HT-29 (cell line): ENCODE measurements around the gene LRP1. TPM values are rescaled to one million over a fixed set of nuclear protein-coding genes. Genes with fewer than 3 reads are reported as not detected.
A peak's percentile ranks its signal among the peaks of the same experiment; 100 is the strongest.

Source experiments
- DNase-seq: peaks from one replicate; pipeline ENCODE4 v3.0.0-alpha.2; 2015; ENCODE audit warnings: low spot score
- total RNA-seq: library from RNA; depleted of rRNA; stranded (reverse); fragments of >200 nt; shearing (Covaris generic); gene quantifications from 2 replicates; pipeline ENCODE4 v1.2.3, GENCODE V29; 2014

The LRP1 gene
- total RNA-seq, 1 experiment from 2014 or later: 25.2 TPM

- no peak for DNase-seq
These were observed 25.8 kb downstream of the LRP1 start for GRCh38 chr12:57154076-57154475.

GRCh38 chr12:57154804-57155434, 26.6 kb downstream of the LRP1 start:
- DNase-seq: no peak

DNA sequence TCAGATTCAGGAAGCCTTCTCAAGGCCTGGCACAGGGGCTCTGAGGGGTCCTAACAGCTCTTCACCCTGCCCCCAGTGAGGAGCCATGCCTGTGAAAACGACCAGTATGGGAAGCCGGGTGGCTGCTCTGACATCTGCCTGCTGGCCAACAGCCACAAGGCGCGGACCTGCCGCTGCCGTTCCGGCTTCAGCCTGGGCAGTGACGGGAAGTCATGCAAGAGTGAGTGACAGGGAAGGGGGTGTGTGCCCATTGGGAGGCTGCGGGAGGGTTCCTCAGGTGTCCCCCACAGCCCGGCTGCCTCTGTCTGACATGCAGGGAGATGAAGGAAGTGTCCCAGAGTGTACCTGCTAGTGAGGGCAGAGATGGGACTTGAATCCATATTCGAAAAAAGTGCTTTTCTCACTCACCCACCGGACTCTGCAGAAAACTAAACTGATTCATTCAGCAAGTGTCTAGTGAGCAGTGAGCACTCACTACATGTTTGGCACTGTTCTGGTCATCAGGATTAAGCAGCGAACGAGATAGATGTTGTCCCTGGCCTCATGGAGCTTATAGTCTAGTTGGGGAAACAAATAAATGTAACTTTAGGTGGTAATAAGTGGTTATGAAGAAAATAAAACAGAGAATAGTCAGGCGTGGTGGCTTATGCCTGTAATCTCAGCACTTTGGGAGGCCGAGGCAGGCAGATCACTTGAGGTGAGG, 28.6 kb downstream of the LRP1 start:
- DNase-seq: no peak

- DNase-seq: no peak
These were observed 29.4 kb downstream of the LRP1 start for GRCh38 chr12:57157588-57158173.

GRCh38 chr12:57158186-57158585, 29.9 kb downstream of the LRP1 start:
- no peak for DNase-seq

DNA sequence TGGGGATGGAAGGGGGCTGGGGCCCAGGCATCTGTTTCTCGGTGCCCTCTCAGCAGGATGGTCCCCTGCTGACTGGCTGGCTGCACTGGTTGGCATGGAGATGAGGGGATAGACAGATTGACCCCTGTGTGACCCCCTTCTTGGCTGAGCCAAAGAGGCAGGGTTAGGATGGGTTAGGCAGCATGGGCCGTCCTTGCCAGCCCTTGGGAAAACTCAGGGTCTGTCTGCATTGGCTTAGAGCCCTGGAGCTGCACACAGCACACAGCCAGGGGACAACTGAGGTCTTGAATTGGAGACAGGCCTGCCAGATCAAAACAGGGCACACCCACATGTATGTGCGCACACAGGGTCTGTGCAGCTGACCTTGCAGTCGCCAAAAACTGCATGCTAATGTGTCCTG, 30.4 kb downstream of the LRP1 start:
- no peak for DNase-seq

- no peak for DNase-seq
These were observed 31.0 kb downstream of the LRP1 start for GRCh38 chr12:57159311-57159710.

DNA sequence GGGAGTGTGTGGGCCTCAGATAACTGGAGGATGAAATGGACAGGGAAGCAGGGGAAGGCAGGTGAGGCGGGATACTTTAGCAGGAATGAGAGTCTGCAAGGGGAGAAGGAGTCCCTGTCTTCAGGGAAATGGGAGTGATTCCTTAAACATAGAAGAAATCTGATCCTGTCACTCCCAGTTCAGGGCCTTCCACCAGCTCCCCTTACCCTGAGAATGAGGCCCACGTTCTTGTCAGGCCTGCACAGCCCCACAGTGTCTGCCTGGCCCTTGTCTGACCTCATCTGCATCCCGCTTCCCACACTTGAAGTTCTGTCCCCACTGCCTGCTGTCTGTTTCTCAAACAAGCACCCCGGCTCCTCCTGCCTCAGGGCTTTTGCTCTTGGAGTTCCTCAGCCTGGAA, 31.8 kb downstream of the LRP1 start:
- no peak for DNase-seq

DNA sequence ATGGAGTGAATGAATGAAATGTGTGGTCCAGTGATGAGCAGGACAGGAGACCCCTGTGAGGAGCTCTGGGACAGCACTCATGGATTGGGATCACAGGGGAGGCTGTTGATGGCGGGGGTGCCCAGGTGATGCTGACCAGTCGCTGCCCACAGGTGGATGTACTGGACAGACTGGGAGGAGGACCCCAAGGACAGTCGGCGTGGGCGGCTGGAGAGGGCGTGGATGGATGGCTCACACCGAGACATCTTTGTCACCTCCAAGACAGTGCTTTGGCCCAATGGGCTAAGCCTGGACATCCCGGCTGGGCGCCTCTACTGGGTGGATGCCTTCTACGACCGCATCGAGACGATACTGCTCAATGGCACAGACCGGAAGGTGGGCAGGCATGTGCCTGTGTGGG, 32.5 kb downstream of the LRP1 start:
- DNase-seq: no peak

DNA sequence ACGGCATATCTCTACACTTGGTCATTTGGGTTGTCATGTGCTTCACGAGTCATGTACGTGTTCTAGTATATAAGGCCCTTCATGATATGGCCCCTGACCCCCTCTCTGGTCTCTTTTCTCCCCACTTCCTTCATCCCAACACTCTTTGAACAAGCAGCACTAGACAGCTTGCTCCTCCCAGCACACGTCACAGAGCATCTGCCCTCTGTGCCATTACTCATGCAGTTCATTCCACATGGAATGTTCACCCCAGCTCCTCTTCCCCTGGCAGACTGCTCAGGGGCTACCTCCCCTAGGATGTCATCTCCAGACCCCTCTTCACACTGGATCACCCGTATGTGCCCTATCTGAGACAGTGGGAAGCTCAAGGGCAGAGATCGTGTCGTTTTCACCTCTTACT, 33.2 kb downstream of the LRP1 start:
- no peak for DNase-seq

DNA sequence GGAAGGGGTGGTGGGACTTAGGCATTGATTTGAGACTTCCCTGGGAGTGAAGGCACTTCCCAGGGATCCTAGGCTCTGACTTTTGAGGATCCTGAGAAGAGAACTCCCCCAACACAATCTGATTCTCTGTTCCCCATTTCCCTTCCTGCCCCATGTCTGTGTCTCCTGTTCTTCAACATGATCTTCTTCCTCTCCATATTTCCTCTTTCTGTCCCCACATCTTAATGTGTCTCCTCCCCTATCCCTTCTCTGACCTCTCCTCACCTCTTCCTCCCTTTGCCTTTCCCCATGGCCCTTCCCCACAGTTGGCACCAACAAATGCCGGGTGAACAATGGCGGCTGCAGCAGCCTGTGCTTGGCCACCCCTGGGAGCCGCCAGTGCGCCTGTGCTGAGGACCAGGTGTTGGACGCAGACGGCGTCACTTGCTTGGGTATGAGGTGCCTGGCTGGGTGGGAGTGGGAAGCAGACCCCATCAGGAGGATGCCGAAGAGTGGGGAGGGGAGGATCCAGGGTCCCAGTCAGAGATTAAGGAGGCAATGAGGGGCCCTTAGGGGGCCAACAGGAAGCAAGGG, 34.4 kb downstream of the LRP1 start:
- no peak for DNase-seq

GRCh38 chr12:57164454-57164853, 36.2 kb downstream of the LRP1 start:
- no peak for DNase-seq

DNA sequence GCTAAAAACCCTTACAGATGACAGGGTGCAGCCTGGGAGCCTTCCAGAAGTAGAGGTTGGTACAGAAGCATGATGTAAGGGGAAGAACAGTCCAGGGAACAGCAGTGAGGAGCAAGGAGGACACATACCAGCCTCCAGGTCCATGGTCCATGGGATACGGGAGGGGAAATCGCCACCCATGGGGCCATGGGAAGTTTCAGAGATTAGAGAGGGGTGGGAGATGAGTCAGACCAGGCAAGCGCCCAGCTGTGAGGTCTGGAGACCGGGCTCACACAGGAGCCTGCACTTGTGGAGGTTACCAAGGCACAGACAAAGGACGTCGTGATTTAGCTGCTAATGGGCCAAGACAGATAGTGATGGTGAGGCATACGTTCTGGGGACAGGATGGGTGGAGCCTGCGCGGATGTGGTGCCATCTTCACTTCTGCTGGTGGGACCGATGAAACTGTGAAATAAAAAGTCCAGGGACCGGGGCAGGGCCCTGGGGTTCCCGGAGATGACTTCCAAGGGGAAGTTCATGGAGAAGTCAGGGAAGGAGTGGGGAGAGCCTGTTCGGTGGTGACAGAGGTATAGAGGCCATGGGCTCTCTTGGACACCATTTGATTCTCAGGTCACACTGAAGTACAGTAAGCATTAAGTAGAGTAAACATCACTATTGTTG, 36.8 kb downstream of the LRP1 start:
- DNase-seq: no peak

DNA sequence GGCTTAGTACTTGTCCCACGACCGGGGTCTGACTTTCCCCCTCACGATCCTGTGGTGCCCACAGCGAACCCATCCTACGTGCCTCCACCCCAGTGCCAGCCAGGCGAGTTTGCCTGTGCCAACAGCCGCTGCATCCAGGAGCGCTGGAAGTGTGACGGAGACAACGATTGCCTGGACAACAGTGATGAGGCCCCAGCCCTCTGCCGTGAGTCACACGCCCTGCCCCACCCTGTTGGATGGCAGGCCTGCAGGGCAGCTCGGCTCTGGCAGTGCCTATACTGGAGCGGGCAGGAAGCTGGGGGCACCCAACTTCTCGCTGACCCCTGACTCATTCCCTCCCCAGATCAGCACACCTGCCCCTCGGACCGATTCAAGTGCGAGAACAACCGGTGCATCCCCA, 37.5 kb downstream of the LRP1 start:
- DNase-seq: peak; percentile 67

DNA sequence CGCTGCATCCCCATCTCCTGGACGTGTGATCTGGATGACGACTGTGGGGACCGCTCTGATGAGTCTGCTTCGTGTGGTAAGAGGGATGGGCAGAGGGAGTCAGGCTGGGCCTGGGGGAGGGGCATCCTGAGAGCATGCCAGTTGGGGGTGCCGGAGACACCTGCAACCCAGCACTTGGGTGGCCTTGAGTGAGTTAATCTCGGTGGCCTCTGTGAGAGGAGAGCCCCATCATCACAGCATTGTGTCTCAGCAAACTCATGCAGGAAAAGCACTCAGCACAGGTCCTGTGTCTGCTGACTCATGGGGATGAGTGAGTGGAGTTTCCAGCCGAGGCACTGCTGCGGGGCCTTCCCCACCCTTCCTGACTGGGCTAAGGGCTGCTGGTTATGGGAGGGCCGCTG, 38.7 kb downstream of the LRP1 start:
- DNase-seq: peak; percentile 77

GRCh38 chr12:57168058-57168457, 39.8 kb downstream of the LRP1 start:
- DNase-seq: no peak

- DNase-seq: no peak
These were observed 40.9 kb downstream of the LRP1 start for GRCh38 chr12:57169046-57169795.

- no peak for DNase-seq
These were observed 41.7 kb downstream of the LRP1 start for GRCh38 chr12:57169969-57170368.

DNA sequence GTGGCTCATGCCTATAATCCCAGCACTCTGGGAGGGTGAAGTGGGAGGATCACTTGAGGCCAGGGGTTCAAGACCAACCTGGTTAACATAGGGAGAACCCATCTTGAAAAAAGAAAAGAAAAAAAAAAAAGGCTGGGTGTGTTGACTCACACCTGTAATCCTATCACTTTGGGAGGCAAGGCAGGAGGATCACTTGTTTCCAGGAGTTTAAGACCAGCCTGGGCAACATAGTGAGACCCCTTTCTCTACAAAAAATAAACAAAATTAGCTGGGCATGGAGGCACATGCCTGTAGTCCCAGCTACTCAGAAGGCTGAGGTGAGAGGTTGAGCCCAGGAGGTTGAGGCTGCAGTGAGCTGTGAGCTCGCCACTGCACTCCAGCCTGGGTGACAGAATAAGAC, 42.1 kb downstream of the LRP1 start:
- no peak for DNase-seq

DNA sequence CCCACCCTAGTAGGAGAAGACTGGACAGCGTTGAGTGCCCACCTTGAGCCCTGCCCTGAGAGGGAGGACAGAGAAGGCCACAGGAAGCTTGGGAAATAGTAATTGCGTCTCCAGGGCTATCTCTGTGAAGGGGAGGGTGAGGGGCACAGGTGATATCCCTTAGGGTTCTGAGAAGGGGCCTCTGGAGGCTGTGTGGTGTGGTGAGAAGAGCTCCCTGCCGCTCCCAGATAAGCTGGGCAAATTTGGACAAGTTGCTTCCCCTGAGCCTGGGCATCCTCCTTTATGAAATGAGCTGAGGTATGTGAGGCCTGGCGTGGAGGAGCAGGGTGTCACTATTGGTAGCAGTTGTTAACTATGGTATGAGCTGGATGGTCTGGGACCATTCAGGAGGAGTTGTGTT, 42.6 kb downstream of the LRP1 start:
- DNase-seq: no peak

- no peak for DNase-seq
These were observed 43.4 kb downstream of the LRP1 start for GRCh38 chr12:57171668-57172067.

- peak; percentile 42 for DNase-seq
These were observed 44.8 kb downstream of the LRP1 start for GRCh38 chr12:57173089-57173488.
